NOMO-1 (cell line): ENCODE results near the gene ARRDC2.
"Not testable (repeated sequence)": the region's sequence is repeated elsewhere in the genome, so short reads cannot be mapped to it uniquely, and the experiment has no call there.

Experiments used
- DNase-seq, 2 experiments: peaks; one replicate each; lab custom pipeline; 2025; ENCODE audit not compliant: unreplicated experiment in 2 of 2; lab: John Stamatoyannopoulos, UW

ARRDC2 gene

DNA sequence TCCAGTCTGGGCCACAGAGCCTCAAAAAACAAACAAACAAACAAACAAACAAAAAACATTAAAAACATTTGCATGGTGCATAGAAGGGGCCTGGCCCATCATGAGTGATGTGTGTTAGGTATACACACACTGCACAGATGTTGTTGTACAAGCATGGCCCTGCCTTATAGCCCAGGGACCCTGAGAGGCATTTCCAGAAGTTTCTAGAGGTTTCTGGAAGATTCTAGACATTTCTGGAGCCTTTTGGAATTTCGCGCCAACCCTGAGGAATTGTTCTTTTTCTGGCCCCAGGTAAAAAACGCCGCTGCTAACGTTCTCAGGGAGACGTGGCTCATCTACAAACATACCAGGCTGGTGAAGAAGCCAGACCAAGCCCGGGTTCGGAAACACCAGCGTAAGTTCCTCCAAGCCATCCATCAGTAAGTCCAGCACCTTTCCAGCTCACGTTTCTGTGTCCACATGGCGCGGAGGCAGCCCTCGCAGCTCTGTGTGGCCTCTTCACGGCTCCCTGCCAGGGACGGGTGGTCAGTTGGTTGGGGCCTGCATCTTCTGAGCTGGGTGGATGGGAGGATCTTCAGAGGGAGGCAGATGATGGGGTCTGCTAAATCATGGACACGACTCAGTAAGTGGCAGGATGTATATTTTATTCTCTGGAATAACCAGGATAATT, 18.4 kb upstream of the ARRDC2 start:
- DNase-seq = no peak

DNA sequence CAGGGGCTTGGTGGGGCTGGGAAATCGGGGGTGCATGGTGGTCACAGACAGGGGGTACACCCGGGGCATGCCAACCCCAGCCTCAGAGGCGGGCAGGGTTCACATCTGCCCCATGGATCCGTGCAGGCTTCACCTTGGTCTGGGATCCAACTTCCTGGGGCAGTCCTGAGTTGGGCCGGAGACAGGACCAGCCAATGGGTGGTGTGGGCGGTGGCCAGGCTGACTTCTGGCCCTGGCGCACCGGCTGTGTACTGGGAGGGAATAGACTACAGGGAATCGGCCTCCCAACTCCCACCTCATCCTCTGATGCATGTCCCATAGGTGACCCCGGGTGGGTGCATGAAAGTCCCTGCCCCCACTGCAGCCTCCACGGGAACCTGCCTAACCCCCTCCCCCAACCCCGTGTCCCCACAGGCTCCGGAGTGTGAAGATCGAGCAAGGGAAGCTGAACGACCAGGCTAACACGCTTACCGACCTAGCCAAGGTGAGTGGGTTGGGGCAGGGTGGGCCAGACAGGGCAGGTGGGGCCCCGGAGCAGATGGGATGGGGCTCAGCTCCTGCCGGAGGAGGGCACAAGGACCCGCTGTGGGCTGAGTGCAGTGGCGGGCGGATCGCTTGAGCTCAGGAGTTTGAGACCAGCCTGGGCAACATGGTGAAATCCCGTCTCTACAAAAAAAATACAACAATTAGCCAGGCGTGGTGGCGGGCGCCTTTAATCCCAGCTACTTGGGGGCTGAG, 14.7 kb upstream of the ARRDC2 start:
- DNase-seq = no peak

DNA sequence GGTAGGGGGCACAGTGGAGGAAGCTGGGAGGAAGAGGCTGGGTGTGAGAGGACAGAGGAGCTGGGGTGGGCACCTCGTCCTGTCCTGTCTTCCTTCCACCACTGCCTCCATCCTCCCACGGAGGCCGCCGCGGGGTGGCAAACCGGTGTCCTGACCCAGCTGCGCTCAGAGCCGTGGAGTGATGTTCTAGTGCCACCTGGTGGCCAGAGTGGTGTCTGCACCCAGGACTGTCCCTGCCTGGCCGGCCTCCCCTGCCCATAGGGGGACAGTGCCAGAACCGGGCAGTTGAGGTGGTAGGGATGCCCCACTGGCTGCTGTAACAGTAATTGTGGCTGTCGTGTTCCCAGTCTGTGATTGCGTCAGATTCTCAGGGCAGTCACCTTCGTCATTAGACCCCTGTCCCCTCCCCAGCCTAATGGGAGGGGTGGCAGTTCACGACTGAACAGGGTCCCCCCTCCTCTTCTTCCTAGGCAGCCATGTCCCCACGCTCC, 11.1 kb upstream of the ARRDC2 start:
- peak; percentile 53 to 60 for DNase-seq

DNA sequence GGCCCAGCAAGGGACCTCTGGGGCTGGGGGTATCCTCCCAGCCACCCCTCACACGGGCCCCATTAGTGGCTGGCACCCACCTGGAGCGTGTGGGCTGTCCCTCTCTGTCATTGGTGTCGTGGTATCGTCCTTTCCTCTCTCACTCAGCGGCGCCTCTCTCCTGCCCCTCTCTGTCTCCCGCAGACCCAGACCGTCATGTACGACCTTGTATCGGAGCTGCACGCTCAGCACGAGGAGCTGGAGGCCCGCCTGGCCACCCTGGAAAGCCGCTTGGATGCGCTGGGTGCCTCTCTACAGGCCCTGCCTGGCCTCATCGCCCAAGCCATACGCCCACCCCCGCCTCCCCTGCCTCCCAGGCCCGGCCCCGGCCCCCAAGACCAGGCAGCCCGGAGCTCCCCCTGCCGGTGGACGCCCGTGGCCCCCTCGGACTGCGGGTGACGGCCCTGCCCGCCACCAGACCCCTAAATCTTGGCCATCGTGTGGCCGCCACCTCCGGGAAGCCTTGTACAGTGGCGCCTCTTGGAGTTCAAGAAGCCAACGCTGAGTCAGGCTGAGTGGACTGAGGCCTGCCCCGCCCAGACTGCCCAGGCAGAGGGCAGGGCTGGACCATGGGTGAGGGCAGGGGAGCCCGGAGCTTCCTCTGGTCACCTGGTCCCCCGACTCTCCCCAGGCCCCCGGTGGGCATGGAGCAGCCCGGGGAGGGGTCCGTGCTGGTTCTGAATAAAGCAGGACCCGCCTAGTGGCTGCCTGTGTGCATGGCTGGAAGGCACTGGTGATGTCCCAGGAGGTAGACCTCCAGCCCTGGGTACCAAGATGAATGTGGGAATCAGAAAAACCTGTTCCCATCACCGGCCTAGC, 9.8 kb upstream of the ARRDC2 start:
- no peak for DNase-seq

DNA sequence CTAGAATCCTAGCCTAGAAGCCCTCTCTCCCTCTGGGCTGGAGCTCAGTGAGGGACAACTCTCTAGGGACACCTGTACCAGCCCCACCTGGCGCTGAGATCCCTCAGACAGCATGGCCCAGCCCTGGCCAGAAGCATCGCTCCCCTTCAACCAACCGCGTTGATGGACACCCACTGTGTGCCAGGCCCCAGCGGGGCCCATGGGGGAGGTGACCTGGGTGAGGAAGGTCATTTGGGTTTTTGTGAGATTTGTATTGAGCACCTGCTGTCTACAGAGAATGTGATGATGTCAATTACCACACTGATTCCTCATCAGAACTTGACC, 9.2 kb upstream of the ARRDC2 start:
- DNase-seq = no peak

DNA sequence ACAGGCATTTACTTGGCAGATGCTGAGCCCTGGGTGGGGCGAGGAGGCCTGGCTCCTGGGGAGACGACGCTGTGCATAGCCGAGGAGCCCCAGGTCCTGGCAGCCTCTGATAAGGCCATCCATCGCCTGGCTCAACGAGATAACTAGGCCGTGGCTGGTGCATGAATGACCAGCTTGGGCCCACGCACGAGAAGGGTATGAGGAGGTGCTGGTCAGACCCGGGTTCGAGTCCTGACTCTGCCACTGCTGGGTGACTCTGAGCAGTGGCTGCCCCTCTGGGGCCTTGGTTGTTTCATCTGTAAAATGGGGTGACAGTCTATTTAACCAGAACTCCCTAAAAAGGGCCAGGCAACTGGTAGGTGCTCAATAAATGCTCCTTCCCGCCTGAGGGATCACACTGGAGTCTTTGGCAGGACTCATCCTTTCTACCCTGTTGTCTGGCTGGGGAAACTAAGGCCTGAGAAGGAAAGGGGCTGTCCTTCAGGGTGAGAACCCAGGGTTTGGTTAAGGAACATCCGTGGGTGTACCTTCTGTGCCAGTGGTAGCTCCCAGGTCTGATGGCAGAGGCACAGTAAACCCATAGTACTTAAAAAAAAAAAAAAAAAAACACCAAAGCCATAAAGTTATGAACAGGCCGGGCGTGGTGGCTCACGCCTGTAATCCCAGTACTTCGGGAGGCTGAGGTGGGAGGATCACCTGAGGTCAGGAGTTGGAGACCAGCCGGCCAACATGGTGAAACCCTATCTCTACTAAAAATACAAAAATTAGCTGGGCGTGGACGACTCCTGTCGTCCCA, 8.1 kb upstream of the ARRDC2 start:
- DNase-seq = no peak

DNA sequence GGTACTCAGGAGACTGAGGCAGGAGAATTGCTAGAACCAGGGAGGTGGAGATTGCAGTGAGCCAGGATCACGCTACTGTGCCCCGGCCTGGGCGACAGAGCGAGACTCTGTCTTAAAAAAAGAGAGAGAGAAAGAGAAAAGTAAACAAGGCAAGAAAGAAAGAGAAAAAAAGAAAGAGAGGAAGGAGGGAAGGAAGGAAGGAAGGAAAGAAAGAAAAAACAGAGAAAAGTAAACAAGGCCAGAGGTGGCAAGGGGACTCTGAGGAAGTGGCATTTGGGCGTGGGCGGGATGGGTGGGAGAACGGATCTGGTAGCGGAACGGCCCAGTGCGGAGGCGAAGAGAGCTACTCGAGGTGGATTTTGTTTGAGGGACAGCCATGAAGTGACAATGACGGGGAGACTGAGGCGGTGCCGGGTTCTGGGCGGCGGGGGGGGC, 7.5 kb upstream of the ARRDC2 start:
- no peak for DNase-seq

DNA sequence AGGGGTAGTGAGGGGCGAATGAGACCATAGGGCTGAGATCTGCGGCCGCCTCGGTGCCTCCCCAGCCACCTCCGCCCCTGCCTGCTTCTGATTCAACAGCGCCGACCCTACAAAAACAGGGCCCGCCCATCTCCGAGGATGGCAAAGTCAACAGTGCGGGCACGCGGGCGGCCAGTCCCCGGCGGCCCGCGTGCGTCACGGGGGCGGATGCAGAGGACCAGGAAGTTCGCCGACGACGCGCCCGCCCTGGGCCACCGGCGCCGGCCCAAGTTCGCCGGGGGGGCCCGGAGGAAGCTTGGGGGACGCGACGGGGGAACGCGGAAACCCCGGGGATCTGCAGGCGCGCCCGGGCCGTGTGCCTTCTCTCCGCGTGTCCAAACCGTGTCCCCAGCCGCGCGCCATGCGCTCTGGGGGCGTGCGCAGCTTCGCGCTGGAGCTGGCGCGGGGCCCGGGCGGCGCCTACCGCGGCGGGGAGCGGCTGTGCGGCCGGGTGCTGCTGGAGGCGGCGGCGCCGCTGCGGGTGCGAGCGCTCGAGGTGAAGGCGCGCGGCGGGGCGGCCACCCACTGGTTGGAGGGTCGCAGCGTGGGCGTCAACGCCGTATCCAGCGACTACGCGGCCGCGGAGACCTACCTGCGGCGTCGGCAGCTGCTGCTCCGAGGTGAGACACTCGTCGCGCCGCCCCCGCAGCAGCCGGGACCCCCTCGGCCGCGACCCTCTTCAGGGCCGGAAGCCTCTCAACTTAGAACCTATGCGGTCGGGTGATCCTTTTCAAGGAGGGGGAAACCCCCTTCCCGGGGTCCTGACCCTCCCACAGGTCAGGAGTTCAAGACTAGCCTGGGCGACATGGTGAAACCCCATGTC, 6.8 kb upstream of the ARRDC2 start:
- DNase-seq = peak; percentile 89 to 92

DNA sequence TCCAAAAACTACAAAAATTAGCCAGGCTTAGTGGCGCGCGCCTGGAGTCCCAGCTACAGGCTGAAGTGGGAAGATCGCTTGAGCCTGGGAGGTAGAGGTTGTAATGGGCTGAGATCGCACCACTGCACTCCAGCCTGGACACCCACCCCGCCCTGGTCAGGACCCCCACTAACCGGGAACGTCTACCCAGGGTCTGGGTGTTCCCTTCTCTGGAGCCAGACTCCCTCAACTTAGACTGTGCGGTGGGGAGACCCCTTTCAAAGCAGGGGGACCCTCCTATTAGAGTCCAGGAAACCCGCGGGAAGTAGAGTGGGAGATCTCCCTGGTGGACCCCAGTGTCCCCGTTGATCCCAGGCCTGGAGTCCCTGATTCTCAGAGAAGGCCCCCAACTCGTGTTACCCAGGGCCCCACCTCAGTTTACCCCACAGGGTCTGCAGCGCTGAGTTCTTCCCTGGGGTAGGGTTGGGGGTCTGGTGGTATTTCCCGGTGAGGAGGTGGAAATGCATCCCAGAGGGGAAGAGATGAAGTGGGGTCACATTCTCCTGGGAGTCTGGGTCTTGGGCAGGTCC, 6.1 kb upstream of the ARRDC2 start:
- DNase-seq = peak; percentile 24 to 61

DNA sequence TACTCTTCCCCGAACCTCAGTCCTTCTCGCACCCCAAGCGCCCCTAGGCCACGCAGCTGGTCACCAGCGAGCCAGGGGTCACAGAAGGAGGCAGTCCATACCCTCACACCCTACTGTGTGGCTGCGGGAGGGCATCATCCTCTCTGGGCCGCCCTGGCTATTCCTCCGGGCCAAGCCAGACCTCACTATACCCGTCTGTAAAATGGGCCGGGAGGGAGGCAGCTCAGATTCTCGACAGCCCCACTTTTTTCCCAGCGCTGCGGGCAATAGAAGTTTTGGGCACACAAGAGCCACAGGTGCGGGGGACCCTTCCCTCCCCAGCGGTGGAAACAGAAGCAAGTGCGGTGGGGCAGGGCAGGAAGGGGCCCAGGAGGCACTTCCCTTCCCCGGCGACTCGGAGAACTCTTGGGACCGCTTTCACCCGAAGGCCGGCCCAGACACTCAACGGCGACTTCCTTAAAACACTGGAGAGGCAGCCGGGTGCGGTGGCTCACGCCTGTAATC, 5.6 kb upstream of the ARRDC2 start:
- DNase-seq = peak; percentile 49 to 64

DNA sequence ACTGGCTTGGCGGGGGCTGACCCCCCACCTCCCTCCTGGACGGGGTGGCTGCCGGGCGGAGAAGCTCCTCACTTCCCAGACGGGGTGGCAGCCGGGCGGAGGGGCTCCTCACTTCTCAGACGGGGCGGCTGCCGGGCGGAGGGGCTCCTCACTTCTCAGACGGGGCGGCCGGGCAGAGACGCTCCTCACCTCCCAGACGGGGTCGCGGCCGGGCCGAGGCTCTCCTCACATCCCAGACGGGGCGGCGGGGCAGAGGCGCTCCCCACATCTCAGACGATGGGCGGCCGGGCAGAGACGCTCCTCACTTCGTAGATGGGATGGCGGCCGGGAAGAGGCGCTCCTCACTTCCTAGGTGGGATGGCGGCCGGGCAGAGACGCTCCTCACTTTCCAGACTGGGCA, 2.2 kb upstream of the ARRDC2 start:
- DNase-seq = not testable (repeated sequence)

DNA sequence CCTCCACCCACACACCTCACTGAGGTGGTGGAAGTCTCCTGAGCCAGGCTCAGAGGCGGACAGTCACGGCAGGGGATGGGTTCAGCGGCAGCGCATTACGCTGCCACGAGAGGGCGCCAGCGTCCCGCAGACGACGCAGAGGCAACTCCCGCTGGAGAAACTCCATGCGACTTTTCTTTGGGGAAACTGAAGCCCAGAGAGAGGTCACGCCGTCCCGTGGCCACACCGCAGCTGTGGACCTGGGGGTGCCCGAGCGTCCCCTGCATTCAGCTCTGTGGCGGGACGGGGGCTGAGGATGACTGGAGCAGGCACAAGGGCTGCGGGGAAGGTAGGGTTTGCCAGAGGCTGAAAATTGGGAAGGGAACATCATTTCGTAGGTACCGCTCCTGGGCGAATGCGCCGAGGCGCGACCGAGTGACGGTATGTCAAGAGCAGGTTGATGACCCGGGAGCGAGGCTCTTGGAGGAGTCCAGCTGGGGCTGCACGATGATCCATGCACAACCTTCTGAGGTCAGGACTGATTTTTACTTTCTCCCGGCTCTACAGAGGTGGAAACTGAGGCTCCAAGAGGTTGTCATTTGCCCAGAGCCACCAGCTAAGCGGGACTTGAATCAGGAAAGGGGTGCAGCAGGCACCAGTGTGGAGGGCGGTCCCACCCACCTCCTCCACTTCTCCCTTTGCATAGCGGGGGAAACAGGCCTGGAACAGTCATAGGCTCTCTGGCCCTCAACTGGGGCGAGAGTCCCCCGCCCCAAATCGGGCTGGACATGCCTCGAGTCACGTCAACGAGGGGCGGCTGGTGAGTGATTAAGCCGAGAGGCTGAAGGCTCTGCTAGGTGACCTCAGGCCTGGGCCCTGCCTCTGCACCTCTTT, 690 bp upstream of the ARRDC2 start:
- peak; percentile 58 to 73 for DNase-seq

DNA sequence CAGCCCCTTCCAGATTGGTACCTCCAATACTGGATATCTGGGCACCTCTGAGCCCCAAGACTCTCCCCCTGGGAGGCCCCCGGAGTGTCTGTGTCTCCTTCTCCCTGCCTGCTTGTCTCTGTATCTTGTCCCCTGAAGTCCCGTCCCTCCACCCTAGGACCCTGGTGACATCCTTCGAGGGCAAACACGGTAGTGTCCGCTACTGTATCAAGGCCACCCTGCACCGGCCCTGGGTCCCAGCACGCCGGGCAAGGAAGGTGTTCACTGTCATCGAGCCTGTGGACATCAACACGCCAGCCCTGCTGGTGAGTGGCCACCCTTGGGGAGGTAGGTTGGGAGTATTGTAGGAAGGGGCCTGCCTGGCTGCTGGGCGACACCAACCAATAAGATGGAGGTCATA, 844 bp downstream of the ARRDC2 start:
- no peak for DNase-seq

DNA sequence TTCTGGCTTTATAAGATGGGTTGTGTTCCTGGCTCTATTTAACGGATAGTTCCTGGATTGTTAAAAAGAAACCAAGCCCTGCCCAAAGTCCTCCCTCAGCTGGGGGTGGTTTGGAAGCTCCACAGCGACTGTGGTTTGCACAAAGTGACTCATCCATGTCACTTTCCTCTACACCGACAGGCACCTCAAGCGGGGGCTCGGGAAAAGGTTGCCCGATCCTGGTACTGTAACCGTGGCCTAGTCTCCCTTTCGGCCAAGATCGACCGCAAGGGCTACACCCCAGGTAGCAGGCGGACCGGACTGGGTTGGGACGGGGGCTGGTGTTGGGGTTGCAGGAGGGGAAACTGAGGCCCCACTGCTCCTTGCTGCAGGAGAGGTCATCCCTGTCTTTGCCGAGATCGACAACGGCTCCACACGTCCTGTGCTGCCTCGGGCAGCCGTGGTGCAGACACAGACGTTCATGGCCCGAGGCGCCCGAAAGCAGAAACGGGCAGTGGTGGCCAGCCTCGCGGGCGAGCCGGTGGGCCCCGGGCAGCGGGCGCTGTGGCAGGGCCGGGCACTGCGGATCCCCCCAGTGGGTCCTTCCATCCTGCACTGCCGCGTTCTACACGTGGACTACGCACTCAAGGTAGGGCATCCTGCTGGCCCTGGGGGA, 1.6 kb downstream of the ARRDC2 start:
- DNase-seq = no peak

DNA sequence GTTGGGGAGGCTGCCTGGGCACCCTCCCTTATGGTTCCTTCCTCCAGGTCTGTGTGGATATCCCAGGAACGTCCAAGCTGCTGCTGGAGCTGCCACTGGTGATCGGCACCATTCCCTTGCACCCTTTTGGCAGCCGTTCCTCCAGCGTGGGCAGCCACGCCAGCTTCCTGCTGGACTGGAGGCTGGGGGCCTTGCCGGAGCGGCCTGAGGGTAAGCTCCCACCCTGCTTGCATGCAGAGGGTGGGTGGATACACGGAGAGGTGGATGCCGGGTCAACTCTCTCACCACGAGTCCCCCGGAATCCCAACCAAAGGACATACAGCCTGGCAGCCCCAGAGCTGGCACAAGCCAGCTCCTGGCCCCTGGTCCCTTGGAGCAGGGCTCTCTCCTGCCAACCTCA, 2.2 kb downstream of the ARRDC2 start:
- DNase-seq = no peak

DNA sequence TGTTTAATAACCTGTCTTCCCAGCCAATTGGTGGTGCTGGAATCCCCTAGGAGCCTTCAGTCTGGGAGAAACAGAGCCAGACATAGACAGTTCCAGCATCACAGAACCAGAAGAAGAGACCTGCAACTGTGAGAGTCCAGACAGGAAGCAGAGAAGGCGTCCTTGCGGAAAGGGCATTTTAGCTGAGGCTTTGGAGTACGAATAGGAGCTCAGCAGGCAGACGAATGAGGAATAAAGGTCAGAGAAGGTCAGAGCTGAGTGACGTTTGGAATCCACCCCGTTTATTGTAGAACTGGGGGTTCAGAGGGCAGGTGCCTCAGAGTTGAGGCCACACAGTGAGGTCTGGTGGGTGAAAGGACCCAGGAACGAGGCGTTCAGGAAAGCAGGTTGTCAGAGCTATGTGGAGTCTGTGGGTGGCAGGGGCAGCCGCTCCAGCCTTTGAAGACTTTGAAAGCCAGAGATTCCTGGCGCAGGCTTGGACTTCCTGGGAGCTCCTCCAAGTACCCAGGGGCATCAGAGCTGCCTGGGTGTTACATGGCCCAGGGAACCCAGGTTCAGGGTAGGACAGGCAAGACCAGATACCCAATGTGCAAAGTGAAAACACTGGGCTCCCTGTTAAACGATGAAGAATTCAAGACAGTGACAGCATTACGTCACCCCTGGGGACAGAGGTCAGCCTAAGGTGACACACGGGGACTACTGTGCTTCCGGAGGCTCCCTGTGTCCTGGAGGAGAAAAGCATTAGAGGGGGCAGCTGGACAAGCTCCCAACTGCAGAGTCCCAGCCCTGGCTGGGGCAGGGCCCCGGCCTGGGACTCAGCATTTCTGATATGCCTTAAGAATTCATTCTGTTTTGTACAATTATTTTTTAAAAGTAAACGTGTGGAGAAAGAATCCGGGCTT, 5.5 kb downstream of the ARRDC2 start:
- no peak for DNase-seq

DNA sequence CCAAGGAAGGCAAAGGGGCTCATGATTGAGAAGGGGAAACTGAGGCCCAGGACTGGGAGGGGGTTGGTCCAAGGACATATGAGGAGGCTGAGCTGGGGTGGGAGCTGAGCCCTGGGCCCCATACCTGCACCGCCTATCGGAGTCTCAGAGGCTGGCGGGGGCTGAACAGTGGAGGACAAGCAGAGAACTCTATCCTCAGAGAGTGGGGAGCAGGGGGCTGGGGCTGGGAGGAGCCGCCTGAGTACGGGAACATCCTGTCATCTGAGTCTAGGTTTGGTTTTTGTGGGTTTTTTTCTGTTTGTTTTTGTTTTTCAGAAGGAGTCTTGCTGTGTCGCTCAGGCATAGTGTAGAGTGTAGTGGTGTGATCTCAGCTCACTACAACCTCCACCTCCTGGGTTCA, 6.2 kb downstream of the ARRDC2 start:
- no peak for DNase-seq
